GM23338 (cell line): ENCODE measurements around the gene CFAP100. TPM values are rescaled to one million over a fixed set of nuclear protein-coding genes. Genes with fewer than 3 reads are reported as not detected.

Experiments used
- ATAC-seq: fragments of 200-7000 bp; cut with Tn5 transposase; 3 replicates; pipeline ENCODE4 v1.9.1; 2020
- DNase-seq: peaks from one replicate; pipeline ENCODE4 v3.0.0-alpha.2; 2015; ENCODE audit warnings: low spot score
- H2AFZ ChIP-seq: fragments of 200-600 bp; sonication (generic); 2 replicates; pipeline ENCODE4 v1.8.0; 2016; ENCODE audit warnings: antibody characterized with exemption, mild to moderate bottlenecking, moderate library complexity
- H3F3A ChIP-seq: fragments of 200-600 bp; sonication (generic); replicated peaks from 2 replicates; pipeline ENCODE4 v1.8.0; 2017; ENCODE audit warnings: antibody characterized with exemption, mixed run types, low read depth
- H3K27ac ChIP-seq: fragments of 200-600 bp; sonication (generic); 2 replicates; pipeline ENCODE4 v1.6.1; 2016; ENCODE audit warnings: low read depth
- H3K27me3 ChIP-seq: fragments of 200-600 bp; sonication (generic); 2 replicates; pipeline ENCODE4 v1.8.0; 2016; ENCODE audit warnings: mild to moderate bottlenecking, mixed run types, moderate library complexity; ENCODE audit not compliant: insufficient read depth
- H3K36me3 ChIP-seq: fragments of 200-600 bp; sonication (generic); 2 replicates; pipeline ENCODE4 v1.8.0; 2016; ENCODE audit warnings: mild to moderate bottlenecking; ENCODE audit not compliant: insufficient read depth
- H3K4me1 ChIP-seq: fragments of 200-600 bp; sonication (generic); 2 replicates; pipeline ENCODE4 v1.8.0; 2016; ENCODE audit warnings: mild to moderate bottlenecking, moderate library complexity; ENCODE audit not compliant: insufficient read depth
- H3K4me2 ChIP-seq: fragments of 200-600 bp; sonication (generic); 2 replicates; pipeline ENCODE4 v1.7.1; 2017; ENCODE audit warnings: mixed run types
- H3K4me3 ChIP-seq: fragments of 200-600 bp; sonication (generic); 2 replicates; pipeline ENCODE4 v1.6.1; 2016; ENCODE audit warnings: mixed run types
- H3K79me2 ChIP-seq: fragments of 200-600 bp; sonication (generic); replicated peaks from 2 replicates; pipeline ENCODE4 v1.8.0; 2017; ENCODE audit warnings: mild to moderate bottlenecking; ENCODE audit not compliant: insufficient read depth
- H3K9me2 ChIP-seq: fragments of 200-600 bp; sonication (generic); 2 replicates; pipeline ENCODE4 v1.8.0; 2017; ENCODE audit not compliant: insufficient read depth
- H4K20me1 ChIP-seq: fragments of 200-600 bp; sonication (generic); replicated peaks from 2 replicates; pipeline ENCODE4 v1.8.0; 2017; ENCODE audit warnings: mild to moderate bottlenecking; ENCODE audit not compliant: insufficient read depth
- H3K27ac Mint-ChIP-seq: 2 replicates; pipeline ENCODE4 v1.8.0; 2020; ENCODE audit warnings: inconsistent platforms, mild to moderate bottlenecking, moderate library complexity, mixed read lengths
- H3K27me3 Mint-ChIP-seq: 3 replicates; pipeline ENCODE4 v1.8.0; 2022; ENCODE audit warnings: low read depth, mild to moderate bottlenecking, moderate library complexity, mixed read lengths, inconsistent platforms; ENCODE audit not compliant: insufficient read depth, poor library complexity
- H3K36me3 Mint-ChIP-seq: 3 replicates; pipeline ENCODE4 v1.8.0; 2021; ENCODE audit warnings: low read depth, mild to moderate bottlenecking, inconsistent platforms, moderate library complexity, mixed read lengths
- H3K4me1 Mint-ChIP-seq: 3 replicates; pipeline ENCODE4 v1.8.0; 2020; ENCODE audit warnings: mild to moderate bottlenecking, inconsistent platforms, mixed read lengths
- H3K4me3 Mint-ChIP-seq: 3 replicates; pipeline ENCODE4 v1.8.0; 2021; ENCODE audit warnings: moderate library complexity, mild to moderate bottlenecking, inconsistent platforms, mixed read lengths
- H3K9me3 Mint-ChIP-seq: 3 replicates; pipeline ENCODE4 v1.8.0; 2020; ENCODE audit warnings: moderate library complexity, mild to moderate bottlenecking, inconsistent platforms, mixed read lengths
- CREB1 ChIP-seq: fragments of 250-450 bp; sonication (Bioruptor Pico); IDR thresholded peaks from 2 replicates; pipeline ENCODE4 v1.5.0; 2020; ENCODE audit warnings: low read depth, mild to moderate bottlenecking, moderate library complexity
- CTCF ChIP-seq, 2 experiments: fragments of 200-600 bp in 1 of 2; sonication (generic) in 1 of 2; conservative IDR thresholded peaks; 2 replicates each; pipeline versions ENCODE4 v1.5.1 to v1.6.1; 2016 to 2017; ENCODE audit warnings: antibody characterized with exemption in 2 of 2, low read depth in 2 of 2, mild to moderate bottlenecking in 2 of 2, moderate library complexity in 1 of 2
- ETS1 ChIP-seq: IDR thresholded peaks from 2 replicates; pipeline ENCODE4 v1.6.1; 2016; ENCODE audit warnings: antibody characterized with exemption
- EZH2 ChIP-seq: fragments of 200-600 bp; sonication (generic); IDR thresholded peaks from one replicate; pipeline ENCODE4 v1.8.0; 2017; ENCODE audit warnings: antibody characterized with exemption, mild to moderate bottlenecking, low read depth; ENCODE audit not compliant: unreplicated experiment
- EZH2phosphoT487 ChIP-seq: fragments of 200-600 bp; sonication (generic); IDR thresholded peaks from one replicate; pipeline ENCODE4 v1.8.1; 2018; ENCODE audit warnings: antibody characterized with exemption; ENCODE audit not compliant: unreplicated experiment
- JUNB ChIP-seq: IDR thresholded peaks from one replicate; pipeline ENCODE4 v1.6.1; 2016; ENCODE audit warnings: antibody characterized with exemption; ENCODE audit not compliant: unreplicated experiment
- NANOG ChIP-seq: IDR thresholded peaks from 2 replicates; pipeline ENCODE4 v1.6.1; 2016; ENCODE audit warnings: antibody characterized with exemption, borderline replicate concordance
- POLR2AphosphoS5 ChIP-seq: IDR thresholded peaks from 2 replicates; pipeline ENCODE4 v1.6.1; 2016; ENCODE audit warnings: antibody characterized with exemption, low read depth
- STAT1 ChIP-seq: IDR thresholded peaks from one replicate; pipeline ENCODE4 v1.6.1; 2016; ENCODE audit warnings: antibody characterized with exemption; ENCODE audit not compliant: unreplicated experiment
- ZNF114 ChIP-seq: fragments of 250-450 bp; sonication (Bioruptor Pico); IDR thresholded peaks from 2 replicates; pipeline ENCODE4 v1.5.0; 2020; ENCODE audit warnings: mild to moderate bottlenecking, moderate library complexity
- ZNF331 ChIP-seq: fragments of 250-450 bp; sonication (Bioruptor Pico); IDR thresholded peaks from 2 replicates; pipeline ENCODE4 v1.5.0; 2020; ENCODE audit warnings: low read depth, mild to moderate bottlenecking, moderate library complexity
- ZNF462 ChIP-seq: fragments of 250-450 bp; sonication (Bioruptor Pico); IDR thresholded peaks from 2 replicates; pipeline ENCODE4 v1.5.0; 2020; ENCODE audit warnings: mild to moderate bottlenecking, moderate library complexity
- polyA plus RNA-seq: library from polyadenylated mRNA; unstranded; fragments of >200 nt; fragmentation: Nextera tagmentation; extraction: Ambion mirVana; gene quantifications from 2 replicates; pipeline ENCODE4 v1.2.1, GENCODE V29; 2016
- total RNA-seq: library from RNA; depleted of rRNA; stranded (reverse); fragments of >200 nt; shearing (Covaris generic); gene quantifications from 2 replicates; pipeline ENCODE4 v1.2.3, GENCODE V29; 2014

The CFAP100 gene
- total and polyA plus RNA-seq, 2 experiments from 2014 or later, result 0.07 TPM; not detected in 1

- TF ChIP-seq CTCF (conservative IDR thresholded peaks at IDR 0.05; ENCODE audit: low read depth in 2 of 2), result no peak
- no peak for TF ChIP-seq EZH2phosphoT487
- no peak for TF ChIP-seq ETS1
- no peak for TF ChIP-seq JUNB
- no peak for TF ChIP-seq NANOG
These were observed 68.8 kb downstream of the CFAP100 start (continued) for GRCh38 chr3:126463521-126463920.

GRCh38 chr3:126464093-126464492, 69.4 kb downstream of the CFAP100 start:
- no peak overlapping the region for H3K27ac ChIP-seq
- H2AFZ ChIP-seq, result no peak overlapping the region
- no peaks in the 10 kb centered on the region for H3K4me1 ChIP-seq
- peaks cover 39% of the 10 kb centered on the region for H3K79me2 ChIP-seq
- DNase-seq, result no peak
- no peak overlapping the region for H3K4me3 ChIP-seq
- peaks cover 81% of the 10 kb centered on the region for H3K36me3 Mint-ChIP-seq
- H3F3A ChIP-seq, result no peaks in the 10 kb centered on the region
- H3K36me3 ChIP-seq, result peaks cover 43% of the 10 kb centered on the region
- no peak overlapping the region for H3K4me2 ChIP-seq
- peaks cover 34% of the 10 kb centered on the region for H4K20me1 ChIP-seq
- H3K9me2 ChIP-seq, result no peaks in the 10 kb centered on the region
- no peak for ATAC-seq
- no peak overlapping the region for H3K4me3 Mint-ChIP-seq
- no peaks in the 10 kb centered on the region for H3K27me3 ChIP-seq
- H3K4me1 Mint-ChIP-seq, result no peaks in the 10 kb centered on the region
- peaks cover 7% of the 10 kb centered on the region for H3K27me3 Mint-ChIP-seq
- no peak overlapping the region for H3K27ac Mint-ChIP-seq
- H3K9me3 Mint-ChIP-seq, result no peaks in the 10 kb centered on the region
- no peak for TF ChIP-seq CREB1 (CRISPR knock-in tag)
- no peak for TF ChIP-seq ZNF114
- TF ChIP-seq STAT1, result no peak
- TF ChIP-seq EZH2phosphoT487, result no peak
- TF ChIP-seq NANOG, result no peak
- TF ChIP-seq ZNF331 (CRISPR knock-in tag), result no peak
- TF ChIP-seq JUNB, result no peak
- TF ChIP-seq ZNF462, result no peak
- no peak for TF ChIP-seq ETS1
- TF ChIP-seq EZH2, result no peak
- no peak for TF ChIP-seq POLR2AphosphoS5
